Hematopoietic multipotent progenitor cell treated with erythropoietin and hydrocortisone succinate and interleukin-3 and kit ligand, for 4 days (in vitro differentiated cells): ENCODE measurements around the gene SPATA24.
"Not testable (repeated sequence)": the region's sequence is repeated elsewhere in the genome, so short reads cannot be mapped to it uniquely, and the experiment has no call there.

Experiments
- DNase-seq: peaks from one replicate; pipeline ENCODE4 v3.0.0-alpha.2; 2015

SPATA24 gene

GRCh38 chr5:139403787-139404483 is at the start of gene SPATA24:
SPATA24 (minus strand) TSS chr5:139404089; CDS start chr5:139404060, 29 bp downstream.
- DNase-seq, result peak; percentile 99

- DNase-seq, result no peak
Measured at GRCh38 chr5:139451878-139452660, 48.2 kb upstream of the SPATA24 start.

GRCh38 chr5:139451176-139451575 is 47.3 kb upstream of the SPATA24 start:
- DNase-seq, result no peak

- no peak for DNase-seq
Measured at GRCh38 chr5:139446956-139447779, 43.3 kb upstream of the SPATA24 start.

- DNase-seq, result no peak
Measured at GRCh38 chr5:139445325-139446170, 41.7 kb upstream of the SPATA24 start.

GRCh38 chr5:139443831-139444453 is 40.1 kb upstream of the SPATA24 start:
- no peak for DNase-seq

- DNase-seq, result not testable (repeated sequence)
Measured at GRCh38 chr5:139440416-139440815, 36.5 kb upstream of the SPATA24 start.

GRCh38 chr5:139439013-139439903 is 35.4 kb upstream of the SPATA24 start, which contains the start of gene DNAJC18:
DNAJC18 (minus strand) TSS chr5:139439525; CDS start chr5:139439445, 80 bp downstream.
- peak; percentile 94 for DNase-seq

- DNase-seq, result no peak
Measured at GRCh38 chr5:139438707-139439012, 34.8 kb upstream of the SPATA24 start.

- no peak for DNase-seq
Measured at GRCh38 chr5:139435676-139436075, 31.8 kb upstream of the SPATA24 start.

GRCh38 chr5:139431706-139432105 is 27.8 kb upstream of the SPATA24 start:
- DNase-seq, result no peak

- no peak for DNase-seq
Measured at GRCh38 chr5:139430015-139430414, 26.1 kb upstream of the SPATA24 start.

GRCh38 chr5:139426203-139426885 is 22.5 kb upstream of the SPATA24 start:
- DNase-seq, result peak; percentile 46

- DNase-seq, result no peak
Measured at GRCh38 chr5:139425497-139425896, 21.6 kb upstream of the SPATA24 start.

- peak; percentile 90 for DNase-seq
Measured at GRCh38 chr5:139422307-139422893, 18.5 kb upstream of the SPATA24 start.

- peak; percentile 51 for DNase-seq
Measured at GRCh38 chr5:139419226-139420192, 15.6 kb upstream of the SPATA24 start.

- DNase-seq, result no peak
Measured at GRCh38 chr5:139418793-139419192, 14.9 kb upstream of the SPATA24 start.

GRCh38 chr5:139417214-139417613 is 13.3 kb upstream of the SPATA24 start:
- DNase-seq, result peak; percentile 87

- no peak for DNase-seq
Measured at GRCh38 chr5:139416651-139417050, 12.8 kb upstream of the SPATA24 start.
